HG03175 (cell line): ENCODE measurements around the gene DHX16.
A peak's percentile ranks its signal among the peaks of the same experiment; 100 is the strongest.

ENCODE experiments used
- ATAC-seq: cut with Tn5 transposase; IDR thresholded peaks from one replicate; pipeline ENCODE4 v1.9.1; 2021; ENCODE audit warnings: mild to moderate bottlenecking, moderate library complexity; ENCODE audit not compliant: unreplicated experiment

The DHX16 gene

DNA sequence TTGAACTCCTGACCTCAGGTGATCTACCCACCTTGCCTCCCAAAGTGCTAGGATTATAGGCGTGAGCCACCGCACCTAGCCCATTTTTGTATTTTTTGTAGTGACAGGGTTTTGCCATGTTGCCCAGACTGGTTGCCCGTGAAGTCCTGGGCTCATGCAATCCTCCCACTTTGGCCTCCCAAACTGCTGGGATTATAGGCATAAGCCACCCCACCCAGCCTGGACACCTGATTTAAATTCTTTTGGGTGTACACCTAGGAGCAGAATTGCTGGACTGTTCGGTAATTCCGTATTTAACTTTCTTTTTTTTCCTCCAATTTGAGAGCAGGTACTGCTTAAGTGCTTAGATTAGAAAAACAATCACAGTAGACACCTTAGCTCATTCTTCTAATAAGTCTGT, 23.6 kb upstream of the DHX16 start:
- ATAC-seq: no peak

DNA sequence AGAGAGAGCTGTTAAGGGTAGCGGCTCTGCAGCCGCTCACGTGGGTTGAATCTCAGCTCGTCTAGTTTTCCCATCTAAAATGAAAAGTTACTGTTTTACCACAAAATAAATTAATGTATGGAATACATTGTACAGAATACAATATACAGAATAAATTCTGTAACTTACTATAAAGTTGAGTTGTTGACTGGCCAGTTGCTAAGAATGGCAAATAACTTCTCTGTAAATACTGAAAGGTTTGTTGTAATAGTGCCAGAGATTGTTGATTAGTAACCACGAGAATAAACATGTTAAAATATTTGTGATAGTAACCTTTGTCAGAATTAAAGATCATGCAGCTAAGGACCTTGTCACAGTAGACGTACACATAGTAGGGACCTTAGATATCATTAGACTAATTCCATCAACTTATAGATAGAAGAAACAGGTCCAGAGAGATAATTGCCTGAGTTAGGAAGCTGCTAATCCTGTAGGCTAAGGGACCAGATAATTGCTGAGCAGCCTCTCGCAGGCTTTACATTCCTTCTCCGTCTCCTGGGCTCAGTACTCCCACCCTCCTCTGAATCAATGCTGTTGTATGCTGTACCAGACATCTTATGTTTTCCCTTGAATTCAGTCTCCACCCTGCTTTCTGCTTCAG, 18.5 kb upstream of the DHX16 start:
- no peak for ATAC-seq

- no peak for ATAC-seq
Measured at GRCh38 chr6:30690403-30691207, 17.8 kb upstream of the DHX16 start, which contains the start of gene NRM. Gene NRM, minus strand, starts transcription at chr6:30690984. Its CDS starts 10 bp downstream, at chr6:30690974.

DNA sequence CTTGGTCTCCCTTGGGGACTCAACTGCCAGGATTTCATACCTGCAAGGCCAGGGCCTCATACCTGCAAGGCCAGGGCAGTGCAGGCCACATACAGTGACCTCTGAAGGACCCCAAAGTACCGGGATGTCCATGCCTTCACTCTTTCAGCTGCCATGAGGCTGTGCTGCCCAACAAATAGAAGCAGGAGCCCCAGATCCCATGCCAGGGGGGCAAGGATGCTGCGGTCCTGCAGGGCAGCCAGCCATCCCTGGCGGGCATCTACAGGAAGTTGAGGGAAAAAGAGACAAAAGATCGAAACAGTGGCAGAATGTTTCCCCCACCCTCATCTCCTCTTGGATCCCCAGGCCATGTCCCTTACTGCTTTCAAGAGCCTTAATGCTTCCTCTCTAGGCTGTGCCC, 17.2 kb upstream of the DHX16 start:
- ATAC-seq: no peak

GRCh38 chr6:30689022-30689865, 16.4 kb upstream of the DHX16 start:
- no peak for ATAC-seq

GRCh38 chr6:30688569-30688968, 15.8 kb upstream of the DHX16 start:
- no peak for ATAC-seq

- no peak for ATAC-seq
Measured at GRCh38 chr6:30687659-30688431, 15.0 kb upstream of the DHX16 start.

DNA sequence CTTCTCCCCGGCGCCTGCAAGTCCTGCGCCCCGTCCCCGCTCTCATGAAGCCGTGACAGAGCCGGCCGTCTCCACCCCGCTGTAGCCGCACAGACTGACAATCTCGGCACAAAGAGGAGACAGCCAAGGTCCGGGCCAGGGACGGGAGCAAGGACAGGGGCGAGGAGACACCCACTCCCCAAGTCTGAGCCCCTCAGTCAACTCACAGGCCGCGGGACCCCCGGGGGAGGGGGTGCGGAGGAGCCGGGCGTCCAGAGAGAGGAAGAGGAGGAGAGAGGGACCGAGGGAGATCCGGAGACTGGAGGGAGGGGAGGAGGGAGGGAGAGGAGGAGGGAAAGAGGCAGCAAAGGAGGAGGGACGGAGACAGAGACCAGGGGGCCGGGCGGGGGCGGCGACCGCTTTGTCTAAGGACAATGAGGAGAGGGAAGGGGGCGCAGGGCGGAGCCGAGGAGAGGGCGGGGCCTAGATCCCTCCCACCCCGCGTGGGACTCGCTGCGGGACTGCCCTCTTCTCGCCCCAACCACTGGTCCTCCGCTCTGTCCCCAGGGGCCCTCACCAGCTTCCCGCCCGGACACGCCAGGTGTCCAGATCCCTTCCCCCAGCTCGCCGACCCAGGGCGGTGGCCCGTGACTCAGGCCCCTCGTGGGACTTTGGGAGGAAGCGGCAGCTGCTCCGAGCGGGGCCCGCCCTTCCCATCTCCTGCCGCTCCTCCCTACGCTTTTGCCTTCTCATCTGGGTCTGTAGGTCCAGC, 14.3 kb upstream of the DHX16 start:
- ATAC-seq: peak; percentile 51

DNA sequence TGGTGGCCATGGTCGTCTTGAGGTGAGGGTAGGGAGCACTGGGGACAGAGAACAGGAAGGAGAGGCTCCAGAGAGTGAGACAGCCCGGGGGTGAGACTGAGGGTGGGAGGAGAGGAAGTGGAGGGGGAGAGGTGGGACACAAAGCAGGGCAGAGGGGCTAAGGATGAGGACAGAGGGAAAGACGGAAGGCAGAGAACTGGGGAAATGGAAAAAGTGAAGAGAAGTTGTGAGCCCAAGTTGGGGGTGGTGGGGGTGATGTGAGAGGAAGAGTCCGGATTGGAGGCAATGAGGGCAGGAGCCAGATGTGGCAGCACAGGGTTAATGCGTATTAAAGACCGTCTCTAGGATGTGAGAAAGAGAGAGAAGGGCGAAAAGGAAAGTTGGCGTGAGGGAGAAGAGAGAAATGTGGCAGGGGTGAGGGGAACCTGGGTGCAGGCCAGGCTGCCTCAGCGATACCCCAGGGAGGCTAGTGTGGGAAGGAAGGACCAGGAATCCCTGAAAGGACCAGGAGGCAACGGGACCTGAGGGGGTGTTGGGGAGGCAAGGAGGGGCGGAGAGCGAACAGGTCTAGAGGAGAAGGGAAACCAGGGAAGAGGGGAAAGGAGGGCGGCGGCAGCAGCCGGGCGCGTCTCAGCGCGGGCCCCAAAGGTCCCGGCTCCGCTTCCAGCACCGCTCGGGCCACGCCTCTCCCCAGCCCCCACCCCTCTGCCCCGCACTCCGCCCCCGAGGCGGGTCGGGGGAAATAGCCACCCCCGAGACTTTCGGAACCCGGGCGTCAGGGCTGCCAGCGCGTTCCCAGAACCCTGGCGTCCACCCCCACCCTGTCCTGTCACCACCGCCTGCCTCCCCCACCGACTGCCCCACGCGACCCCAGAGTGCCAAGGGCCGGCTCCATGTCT, 13.5 kb upstream of the DHX16 start, which contains the start of gene PPP1R18:
Gene PPP1R18 (minus strand): TSS at position 637 of the 899 bp plus-strand sequence. CDS start 627 bp downstream, at position 10.
- no peak for ATAC-seq

DNA sequence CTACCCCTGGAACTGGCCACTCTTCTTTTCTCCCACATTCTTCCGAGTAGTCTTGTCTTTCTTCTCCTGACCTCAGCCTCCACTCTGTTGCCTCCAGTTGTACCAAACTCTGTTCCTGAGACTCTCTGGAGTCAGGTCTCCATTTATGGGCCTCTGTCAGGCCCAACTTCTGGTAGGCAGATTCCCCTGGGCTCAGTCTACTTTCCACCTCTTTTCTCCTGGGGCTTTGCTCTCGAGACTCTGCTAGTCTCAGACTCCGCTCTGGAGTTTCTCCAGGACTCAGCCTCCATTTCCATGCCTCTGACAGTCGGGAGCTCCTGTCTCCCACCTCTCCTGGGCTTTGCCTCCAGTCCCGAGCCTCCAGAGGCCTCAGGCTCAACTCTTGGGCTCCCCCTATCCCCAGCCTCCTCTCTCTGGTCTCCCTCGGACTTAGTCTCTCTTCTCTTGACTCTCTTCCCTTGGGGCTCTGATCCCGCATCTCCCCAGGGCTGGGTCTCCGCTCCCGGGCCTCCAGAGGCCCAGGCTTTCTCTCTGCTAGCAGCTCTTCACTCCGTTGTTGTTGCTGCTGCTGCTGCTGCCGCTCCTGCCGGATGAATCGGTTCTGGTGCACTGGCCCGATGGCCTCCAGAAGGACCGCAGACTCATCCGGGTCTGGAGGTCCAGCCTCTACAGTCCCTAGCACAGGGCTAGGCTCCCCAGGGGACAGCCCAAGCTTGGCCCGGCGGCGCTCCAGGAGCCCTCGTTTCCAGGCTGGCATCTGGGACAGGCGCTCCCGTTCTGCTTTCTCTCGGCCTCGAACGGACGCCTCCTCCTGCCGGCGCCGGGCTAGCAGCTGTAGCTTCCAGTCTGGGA, 12.6 kb upstream of the DHX16 start:
- ATAC-seq: no peak

DNA sequence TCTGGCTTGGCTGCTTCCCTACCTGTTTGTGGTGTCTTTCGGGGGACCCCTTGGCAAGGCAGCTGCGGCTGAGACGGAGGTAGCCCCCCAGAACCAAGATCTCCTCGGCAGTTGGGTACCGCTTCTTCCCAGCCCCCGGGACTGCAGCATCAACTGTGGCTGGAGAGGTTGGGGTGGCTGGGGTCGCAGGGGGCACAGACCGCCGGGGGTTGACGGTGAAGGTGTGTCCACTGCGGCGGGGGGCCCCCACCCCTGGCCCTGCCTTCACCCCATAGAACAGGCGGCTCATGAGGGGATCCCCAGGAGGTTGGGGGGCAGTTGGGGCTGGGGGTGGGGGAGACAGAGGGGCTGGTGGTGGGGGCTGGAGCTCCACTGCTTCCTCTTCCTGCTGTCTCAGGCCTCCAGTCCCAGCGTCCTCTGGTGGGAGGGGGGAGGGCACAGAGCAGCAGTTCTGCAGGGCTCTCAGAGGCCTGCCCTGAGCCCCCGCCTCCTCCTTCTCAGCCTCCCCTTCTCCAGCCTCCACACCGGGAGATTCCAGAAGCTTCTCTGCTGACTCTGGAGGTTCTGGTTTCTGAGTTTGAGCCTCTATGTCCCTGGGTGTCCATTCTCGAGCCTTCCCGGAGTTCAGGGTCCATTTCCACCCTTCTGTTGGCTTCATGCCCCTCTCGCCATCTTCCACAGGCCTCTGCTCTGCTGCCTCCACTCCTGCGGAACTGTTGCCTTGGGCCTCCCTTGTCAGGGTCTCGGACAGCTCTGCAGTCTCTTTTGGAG, 11.8 kb upstream of the DHX16 start:
- no peak for ATAC-seq

GRCh38 chr6:30683980-30684338, 11.2 kb upstream of the DHX16 start:
- no peak for ATAC-seq

- no peak for ATAC-seq
Measured at GRCh38 chr6:30683183-30683979, 10.6 kb upstream of the DHX16 start.

GRCh38 chr6:30682143-30683117, 9.6 kb upstream of the DHX16 start:
- peak; percentile 44 for ATAC-seq

GRCh38 chr6:30681766-30682142, 8.9 kb upstream of the DHX16 start:
- no peak for ATAC-seq
